Hematopoietic multipotent progenitor cell treated with erythropoietin and hydrocortisone succinate and interleukin-3 and kit ligand, for 15 days (in vitro differentiated cells): ENCODE data around the gene NSF.

ENCODE experiments used
- DNase-seq: peaks from one replicate; pipeline ENCODE4 v3.0.0-alpha.2; 2015; ENCODE audit warnings: low spot score

NSF gene

DNA sequence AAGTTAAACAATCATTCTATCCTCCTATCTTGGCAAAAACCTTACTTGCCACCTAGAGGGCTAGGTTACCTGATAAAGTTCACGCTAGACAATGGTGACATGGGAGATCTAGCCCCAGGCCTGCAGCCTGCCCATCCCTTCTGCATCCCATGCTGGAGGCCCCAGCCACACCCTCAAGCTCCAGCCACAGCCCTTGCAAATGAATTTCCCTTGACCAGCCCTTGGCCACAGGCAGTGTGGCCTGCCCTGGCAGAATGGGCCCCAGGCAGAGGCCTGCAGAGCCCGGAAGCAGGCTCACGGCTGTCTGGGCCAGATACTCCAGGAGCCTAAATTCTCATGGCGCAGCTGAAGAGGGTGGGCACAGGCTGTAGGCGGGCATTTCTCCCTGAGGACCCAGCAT, 213.1 kb downstream of the NSF start:
- DNase-seq, result no peak

- DNase-seq, result no peak
These were observed 215.3 kb downstream of the NSF start for GRCh38 chr17:46805771-46806170.
